Stimulated activated CD8-positive, alpha-beta memory T cell treated with anti-CD3 and anti-CD28 coated beads, Interleukin-4, amount 100 ng/mL, for 48 hours (primary cell): Measurements from ENCODE around the gene SNAPC4.

ENCODE experiments used
- DNase-seq: peaks from one replicate; pipeline ENCODE4 v3.0.0-alpha.2; 2020

The SNAPC4 gene

GRCh38 chr9:136433849-136434579 lies 34.0 kb upstream of the SNAPC4 start:
- no peak for DNase-seq

GRCh38 chr9:136433043-136433715 lies 33.2 kb upstream of the SNAPC4 start:
- DNase-seq: no peak

GRCh38 chr9:136432591-136432990 lies 32.6 kb upstream of the SNAPC4 start:
- no peak for DNase-seq

- no peak for DNase-seq
These were observed 31.9 kb upstream of the SNAPC4 start for GRCh38 chr9:136431782-136432350.

GRCh38 chr9:136430588-136431234 lies 30.7 kb upstream of the SNAPC4 start:
- DNase-seq: no peak

GRCh38 chr9:136429683-136430491 lies 29.9 kb upstream of the SNAPC4 start:
- DNase-seq: no peak

GRCh38 chr9:136429075-136429628 lies 29.2 kb upstream of the SNAPC4 start:
- DNase-seq: no peak

- no peak for DNase-seq
These were observed 26.8 kb upstream of the SNAPC4 start for GRCh38 chr9:136426787-136427186.

GRCh38 chr9:136425367-136425766 lies 25.4 kb upstream of the SNAPC4 start:
- DNase-seq: peak; percentile 56

GRCh38 chr9:136424750-136425362 lies 24.9 kb upstream of the SNAPC4 start:
- no peak for DNase-seq

- no peak for DNase-seq
These were observed 23.6 kb upstream of the SNAPC4 start for GRCh38 chr9:136423432-136424146.

GRCh38 chr9:136422876-136423275 lies 22.9 kb upstream of the SNAPC4 start:
- DNase-seq: no peak

- no peak for DNase-seq
These were observed 21.8 kb upstream of the SNAPC4 start for GRCh38 chr9:136421791-136422190.

GRCh38 chr9:136419092-136419420 lies 19.1 kb upstream of the SNAPC4 start:
- DNase-seq: no peak

GRCh38 chr9:136418182-136419091 lies 18.5 kb upstream of the SNAPC4 start:
- DNase-seq: no peak

- DNase-seq: no peak
These were observed 16.9 kb upstream of the SNAPC4 start for GRCh38 chr9:136416914-136417313.

GRCh38 chr9:136416427-136416826 lies 16.5 kb upstream of the SNAPC4 start:
- DNase-seq: no peak

GRCh38 chr9:136412962-136413361 lies 13.0 kb upstream of the SNAPC4 start:
- DNase-seq: no peak

GRCh38 chr9:136411378-136411777 lies 11.4 kb upstream of the SNAPC4 start:
- DNase-seq: no peak
